Prostate gland (tissue), 2 donors: ENCODE data around the gene LGALS12.

Experiments
- POLR2AphosphoS5 ChIP-seq: sonication (generic); formaldehyde crosslinking; IDR thresholded peaks from one replicate; pipeline ENCODE4 v1.6.1; 2017; ENCODE audit warnings: antibody characterized with exemption
- TF ChIP-seq, protein P1 (sequence below), 4 experiments: fragments of 200-600 bp in 2 of 4; fragments of 450-650 bp in 2 of 4; sonication (generic) in 2 of 4; IDR thresholded peaks; 1 replicate in 3 of 4; 2 replicates in 1 of 4; pipeline ENCODE4 v1.5.1; 2016 to 2019; ENCODE audit warnings: antibody characterized with exemption in 4 of 4, mild to moderate bottlenecking in 2 of 4, moderate library complexity in 2 of 4

DNA sequence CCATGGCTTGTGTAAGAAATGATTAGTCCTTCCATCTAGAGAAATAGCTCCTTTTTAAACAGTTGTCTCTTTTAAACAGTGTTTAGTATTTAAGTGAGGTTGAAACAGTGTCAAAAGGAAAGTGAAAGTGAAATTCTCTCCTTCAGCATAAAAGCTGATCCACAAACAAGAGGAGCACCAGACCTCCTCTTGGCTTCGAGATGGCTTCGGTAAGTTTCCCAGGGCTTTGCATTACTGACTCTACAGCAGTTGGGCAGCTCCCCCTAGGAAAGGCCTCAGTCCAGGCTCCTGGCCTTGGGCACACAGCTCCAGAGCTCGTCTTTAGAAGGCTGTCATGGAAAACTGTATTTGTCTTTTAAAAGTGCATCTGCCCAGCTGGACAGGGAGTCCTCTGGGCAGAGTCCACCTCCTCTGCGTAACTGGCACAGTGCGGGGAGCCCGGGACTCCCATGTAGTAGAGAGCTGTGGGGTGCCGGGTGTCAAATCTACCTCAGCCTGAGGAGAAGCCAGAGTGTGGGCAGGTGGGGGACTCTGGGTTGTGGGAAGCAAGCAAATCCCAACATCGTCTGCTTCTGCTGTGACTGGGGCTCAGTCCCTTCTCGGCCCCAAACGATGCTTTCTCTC is 30.9 kb downstream of the LGALS12 start, which contains the start of gene PLAAT4:
- TF ChIP-seq, protein P1, sequence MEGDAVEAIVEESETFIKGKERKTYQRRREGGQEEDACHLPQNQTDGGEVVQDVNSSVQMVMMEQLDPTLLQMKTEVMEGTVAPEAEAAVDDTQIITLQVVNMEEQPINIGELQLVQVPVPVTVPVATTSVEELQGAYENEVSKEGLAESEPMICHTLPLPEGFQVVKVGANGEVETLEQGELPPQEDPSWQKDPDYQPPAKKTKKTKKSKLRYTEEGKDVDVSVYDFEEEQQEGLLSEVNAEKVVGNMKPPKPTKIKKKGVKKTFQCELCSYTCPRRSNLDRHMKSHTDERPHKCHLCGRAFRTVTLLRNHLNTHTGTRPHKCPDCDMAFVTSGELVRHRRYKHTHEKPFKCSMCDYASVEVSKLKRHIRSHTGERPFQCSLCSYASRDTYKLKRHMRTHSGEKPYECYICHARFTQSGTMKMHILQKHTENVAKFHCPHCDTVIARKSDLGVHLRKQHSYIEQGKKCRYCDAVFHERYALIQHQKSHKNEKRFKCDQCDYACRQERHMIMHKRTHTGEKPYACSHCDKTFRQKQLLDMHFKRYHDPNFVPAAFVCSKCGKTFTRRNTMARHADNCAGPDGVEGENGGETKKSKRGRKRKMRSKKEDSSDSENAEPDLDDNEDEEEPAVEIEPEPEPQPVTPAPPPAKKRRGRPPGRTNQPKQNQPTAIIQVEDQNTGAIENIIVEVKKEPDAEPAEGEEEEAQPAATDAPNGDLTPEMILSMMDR (IDR thresholded peaks at IDR 0.05) = no peak
- TF ChIP-seq POLR2AphosphoS5 = peak; percentile 58
